K562 (cell line): ENCODE data around the gene SNAP23. TPM values are rescaled to one million over a fixed set of nuclear protein-coding genes. Genes with fewer than 3 reads are reported as not detected.

ENCODE experiments used
- BCL6 ChIP-seq: fragments of 250-450 bp; sonication (Bioruptor Pico); IDR thresholded peaks from 2 replicates; pipeline ENCODE4 v1.4.0; 2020
- CBFB ChIP-seq: sonication (generic); formaldehyde crosslinking; IDR thresholded peaks from 2 replicates; pipeline ENCODE4 v1.4.0; 2020; ENCODE audit warnings: mild to moderate bottlenecking, missing genetic modification reagents
- CREBBP ChIP-seq: IDR thresholded peaks from one replicate; pipeline ENCODE4 v1.6.1; 2012; ENCODE audit warnings: low read depth, mild to moderate bottlenecking, control low read depth, inconsistent platforms, low read length
- E2F3 ChIP-seq: fragments of 250-450 bp; sonication (Bioruptor Pico); IDR thresholded peaks from 2 replicates; pipeline ENCODE4 v1.4.0; 2020; ENCODE audit warnings: mild to moderate bottlenecking
- FOXA1 ChIP-seq: fragments of 450-650 bp; IDR thresholded peaks from 2 replicates; pipeline ENCODE4 v1.6.1; 2016; ENCODE audit warnings: mild to moderate bottlenecking, borderline replicate concordance
- ILF3 ChIP-seq: fragments of 450-650 bp; IDR thresholded peaks from 2 replicates; pipeline ENCODE4 v1.6.1; 2018; ENCODE audit warnings: antibody characterized with exemption, mild to moderate bottlenecking, moderate library complexity, borderline replicate concordance
- KAT8 ChIP-seq: fragments of 450-650 bp; IDR thresholded peaks from 2 replicates; pipeline ENCODE4 v1.6.1; 2016; ENCODE audit warnings: low read depth, mild to moderate bottlenecking
- L3MBTL2 ChIP-seq: fragments of 450-650 bp; IDR thresholded peaks from 2 replicates; pipeline ENCODE4 v1.6.1; 2016; ENCODE audit warnings: mild to moderate bottlenecking, moderate library complexity
- LARP7 ChIP-seq: fragments of 450-650 bp; IDR thresholded peaks from 2 replicates; pipeline ENCODE4 v1.6.1; 2016
- NFXL1 ChIP-seq: fragments of 450-650 bp; formaldehyde crosslinking; IDR thresholded peaks from 2 replicates; pipeline ENCODE4 v1.4.0; 2021; ENCODE audit warnings: mild to moderate bottlenecking
- NKRF ChIP-seq: fragments of 450-650 bp; IDR thresholded peaks from 2 replicates; pipeline ENCODE4 v1.6.1; 2016; ENCODE audit warnings: borderline replicate concordance
- RUNX1 ChIP-seq: sonication (generic); IDR thresholded peaks from 2 replicates; pipeline ENCODE4 v1.6.1; 2016; ENCODE audit warnings: antibody characterized with exemption, low read depth
- TFE3 ChIP-seq: fragments of 450-650 bp; formaldehyde crosslinking; IDR thresholded peaks from 2 replicates; pipeline ENCODE4 v1.4.0; 2020; ENCODE audit warnings: mild to moderate bottlenecking, mixed read lengths
- YY1 ChIP-seq, 3 experiments: IDR thresholded peaks; 2 replicates each; pipeline ENCODE4 v1.6.1; 2011; ENCODE audit warnings: low read length in 2 of 3, mild to moderate bottlenecking in 2 of 3, moderate library complexity in 2 of 3, borderline replicate concordance in 1 of 3, control low read depth in 1 of 3, low read depth in 1 of 3; ENCODE audit not compliant: insufficient read depth in 3 of 3, insufficient replicate concordance in 2 of 3, control insufficient read depth in 1 of 3, insufficient read length in 1 of 3; ENCODE audit errors: extremely low read depth in 1 of 3
- ZNF324 ChIP-seq: fragments of 250-450 bp; sonication (Bioruptor Pico); IDR thresholded peaks from 2 replicates; pipeline ENCODE4 v1.4.0; 2020; ENCODE audit warnings: mild to moderate bottlenecking
- ZNF561 ChIP-seq: fragments of 450-650 bp; formaldehyde crosslinking; conservative IDR thresholded peaks from 2 replicates; pipeline ENCODE4 v1.4.0; 2020; ENCODE audit warnings: mild to moderate bottlenecking, moderate library complexity
- ZNF655 ChIP-seq: fragments of 250-450 bp; sonication (Bioruptor Pico); IDR thresholded peaks from 2 replicates; pipeline ENCODE4 v1.5.0; 2021
- ZNF740 ChIP-seq, 3 experiments: fragments of 200-800 bp in 1 of 3; sonication (Bioruptor generic) in 1 of 3; sonication (generic) in 1 of 3; formaldehyde crosslinking in 1 of 3; IDR thresholded peaks; 2 replicates each; pipeline versions ENCODE4 v1.6.1 to v1.8.0; 2016 to 2022; ENCODE audit warnings: mild to moderate bottlenecking in 2 of 3, missing compliant biosample characterization in 2 of 3, missing genetic modification characterization in 2 of 3, missing genetic modification reagents in 1 of 3
- polyA plus RNA-seq, 8 experiments: library from polyadenylated mRNA; depleted of rRNA in 4 of 8; stranded (reverse) in 5 of 8; unstranded in 3 of 8; fragments of >200 nt; fragmentation: Nextera tagmentation in 2 of 8; fragmentation: Illumina TruSeq in 1 of 8; extraction: Ambion mirVana in 2 of 8; extraction: Trizol in 1 of 8; gene quantifications; 2 replicates each; pipeline versions ENCODE4 v1.2.1 to v1.2.3, GENCODE V29; 2011 to 2014; ENCODE audit warnings: inconsistent platforms in 1 of 8, missing spikeins in 1 of 8
- total RNA-seq, 7 experiments: library from RNA; depleted of rRNA in 6 of 7; stranded (reverse); fragments of >200 nt in 6 of 7; fragmentation: Illumina TruSeq in 2 of 7; extraction: Trizol in 2 of 7; gene quantifications; 2 replicates each; pipeline versions ENCODE4 v1.2.1 to v1.2.3, GENCODE V29; 2011 to 2021; ENCODE audit warnings: low replicate concordance in 1 of 7

Gene SNAP23
- total and polyA plus RNA-seq, 9 of the 15 experiments (the other 6 are each of a cell fraction or from before 2014, with no cell fraction given) = 78.9 to 168 (median 117) TPM

- TF ChIP-seq ZNF740 (CRISPR knock-in tag; IDR thresholded peaks at IDR 0.05) (no peak), ZNF740 (tag; IDR thresholded peaks at IDR 0.05) (no peak), CBFB (CRISPR knock-in tag) (no peak), L3MBTL2 (no peak), TFE3 (CRISPR knock-in tag) (no peak), ILF3 (no peak), RUNX1 (no peak), LARP7 (peak; percentile 61; the same call in 1 of the 2 replicates), ZNF561 (CRISPR knock-in tag) (no peak), E2F3 (no peak), NFXL1 (CRISPR knock-in tag) (no peak), FOXA1 (no peak), KAT8 (no peak), CREBBP (no peak), BCL6 (CRISPR knock-in tag) (no peak), NKRF (no peak), YY1 (IDR thresholded peaks at IDR 0.05; ENCODE audit: borderline replicate concordance in 1 of 3, control insufficient read depth in 1 of 3, extremely low read depth in 1 of 3, insufficient read depth in 3 of 3, insufficient read length in 1 of 3, insufficient replicate concordance in 2 of 3, low read depth in 1 of 3, low read length in 2 of 3) (no peak), ZNF324 (CRISPR knock-in tag) (no peak), ZNF655 (CRISPR knock-in tag) (no peak)
These were observed 4.6 kb downstream of the SNAP23 start (continued) for GRCh38 chr15:42499858-42500609.
